ENCODE data around the gene ZNF200.

DNA sequence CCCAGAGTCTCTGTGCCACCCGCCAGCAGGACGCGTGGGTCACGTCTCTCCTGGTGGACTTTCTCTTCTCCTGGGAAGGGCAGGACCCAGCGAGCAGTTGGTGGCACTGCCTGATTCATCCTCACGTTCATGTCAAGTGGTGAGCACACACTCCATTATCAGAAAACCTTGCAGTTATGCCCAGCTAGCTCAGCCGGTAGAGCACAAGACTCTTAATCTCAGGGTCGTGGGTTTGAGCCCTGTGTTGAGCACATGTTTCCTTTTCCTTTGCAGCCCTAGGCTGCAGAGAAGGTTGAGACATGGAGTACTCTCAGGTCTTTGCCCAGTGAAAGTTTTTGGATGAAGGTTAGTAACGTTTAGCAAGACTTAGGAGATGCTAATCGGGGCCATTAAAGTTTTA is 39.0 kb downstream of the ZNF200 start:
- TF ChIP-seq CTCF (conservative IDR thresholded peaks at IDR 0.05) (no peak), EZH2 (IDR thresholded peaks at IDR 0.05; ENCODE audit: low read depth) (no peak)
